IPS-NIHi11 (cell line): ENCODE data around the gene ZNRF3.
"Not testable (repeated sequence)": the region's sequence is repeated elsewhere in the genome, so short reads cannot be mapped to it uniquely, and the experiment has no call there.

Experiments used
- DNase-seq: peaks from one replicate; pipeline ENCODE4 v3.0.0; 2012; ENCODE audit warnings: mixed read lengths, low spot score

ZNRF3 gene

GRCh38 chr22:28907311-28908008 lies 24.1 kb downstream of the ZNRF3 start:
- no peak for DNase-seq

- not testable (repeated sequence) for DNase-seq
These were observed 25.4 kb downstream of the ZNRF3 start for GRCh38 chr22:28908810-28909209.

GRCh38 chr22:28909375-28909774 lies 26.0 kb downstream of the ZNRF3 start:
- DNase-seq: no peak

GRCh38 chr22:28910569-28911303 lies 27.4 kb downstream of the ZNRF3 start:
- DNase-seq: no peak

- DNase-seq: no peak
These were observed 27.9 kb downstream of the ZNRF3 start for GRCh38 chr22:28911304-28911690.

- DNase-seq: no peak
These were observed 28.7 kb downstream of the ZNRF3 start for GRCh38 chr22:28911777-28912669.

- DNase-seq: no peak
These were observed 30.8 kb downstream of the ZNRF3 start for GRCh38 chr22:28914201-28914600.

- DNase-seq: no peak
These were observed 32.6 kb downstream of the ZNRF3 start for GRCh38 chr22:28915969-28916368.

GRCh38 chr22:28917747-28918549 lies 34.6 kb downstream of the ZNRF3 start:
- DNase-seq: peak; percentile 58

GRCh38 chr22:28918550-28919271 lies 35.3 kb downstream of the ZNRF3 start:
- DNase-seq: no peak

- DNase-seq: no peak
These were observed 37.6 kb downstream of the ZNRF3 start for GRCh38 chr22:28920757-28921584.

GRCh38 chr22:28921585-28921879 lies 38.2 kb downstream of the ZNRF3 start:
- DNase-seq: no peak

- no peak for DNase-seq
These were observed 39.3 kb downstream of the ZNRF3 start for GRCh38 chr22:28922540-28923244.

- DNase-seq: peak; percentile 44
These were observed 40.7 kb downstream of the ZNRF3 start for GRCh38 chr22:28923826-28924732.

GRCh38 chr22:28925916-28926315 lies 42.5 kb downstream of the ZNRF3 start:
- no peak for DNase-seq

GRCh38 chr22:28927630-28928029 lies 44.3 kb downstream of the ZNRF3 start:
- DNase-seq: no peak

- DNase-seq: no peak
These were observed 45.8 kb downstream of the ZNRF3 start for GRCh38 chr22:28929197-28929596.

GRCh38 chr22:28930357-28931007 lies 47.1 kb downstream of the ZNRF3 start:
- DNase-seq: peak; percentile 38
